Subcutaneous abdominal adipose tissue (tissue), 5 donors: ENCODE measurements around the gene SLC26A1.

ENCODE experiments used
- H3K27ac ChIP-seq: one replicate; pipeline ENCODE4 v1.7.0; 2013; ENCODE audit warnings: low read depth, mild to moderate bottlenecking, inconsistent platforms, low read length, moderate library complexity
- H3K27me3 ChIP-seq, 5 donors: one replicate each; pipeline ENCODE4 v1.7.0; 2013; ENCODE audit warnings: low read length in 5 of 5, inconsistent platforms in 1 of 5; ENCODE audit not compliant: control insufficient read depth in 5 of 5, insufficient read depth in 4 of 5
- H3K36me3 ChIP-seq, 5 donors: one replicate each; pipeline ENCODE4 v1.7.0; 2013; ENCODE audit warnings: low read length in 5 of 5; ENCODE audit not compliant: control insufficient read depth in 5 of 5, insufficient read depth in 5 of 5
- H3K4me1 ChIP-seq, 5 donors: one replicate each; pipeline ENCODE4 v1.7.0; 2013; ENCODE audit warnings: low read length in 5 of 5, mild to moderate bottlenecking in 3 of 5, moderate library complexity in 1 of 5; ENCODE audit not compliant: control insufficient read depth in 5 of 5, insufficient read depth in 5 of 5
- H3K4me3 ChIP-seq, 5 donors: one replicate each; pipeline ENCODE4 v1.7.0; 2013; ENCODE audit warnings: low read length in 5 of 5, low read depth in 1 of 5
- H3K9ac ChIP-seq, 5 donors: one replicate each; pipeline ENCODE4 v1.7.0; 2013; ENCODE audit warnings: low read length in 5 of 5, mild to moderate bottlenecking in 4 of 5, moderate library complexity in 3 of 5
- H3K9me3 ChIP-seq, 5 donors: one replicate each; pipeline ENCODE4 v1.7.0; 2013; ENCODE audit warnings: low read length in 5 of 5; ENCODE audit not compliant: control insufficient read depth in 5 of 5
- donor health status: healthy.
- donor health status: healthy.
- donor health status: healthy.
- donor health status: healthy.
- donor health status: healthy.

The SLC26A1 gene

GRCh38 chr4:1028574-1029220 is 35.5 kb upstream of the SLC26A1 start:
- peaks cover 0 to 37% (median 6%) of the 10 kb centered on the region in 5 donors for H3K27me3 ChIP-seq
- H3K36me3 ChIP-seq = peaks cover 0 to 22% (median 21%) of the 10 kb centered on the region in 5 donors
- peaks cover 0 to 44% (median 5%) of the 10 kb centered on the region in 5 donors for H3K4me1 ChIP-seq
- no peak overlapping the region for H3K27ac ChIP-seq
- H3K9ac ChIP-seq = no peak overlapping the region
- no peaks in the 10 kb centered on the region for H3K9me3 ChIP-seq
- H3K4me3 ChIP-seq = no peak overlapping the region

GRCh38 chr4:1027915-1028238 is 34.7 kb upstream of the SLC26A1 start:
- H3K27ac ChIP-seq = no peak overlapping the region
- H3K9ac ChIP-seq = peak overlapping the region in 1 of 5 donors; percentile 25
- H3K9me3 ChIP-seq = no peaks in the 10 kb centered on the region
- peaks cover 0 to 36% (median 0%) of the 10 kb centered on the region in 5 donors for H3K4me1 ChIP-seq
- H3K27me3 ChIP-seq = peaks cover 0 to 34% (median 6%) of the 10 kb centered on the region in 5 donors
- peaks cover 0 to 23% (median 22%) of the 10 kb centered on the region in 5 donors for H3K36me3 ChIP-seq
- no peak overlapping the region for H3K4me3 ChIP-seq

GRCh38 chr4:1027219-1027914 is 34.2 kb upstream of the SLC26A1 start:
- H3K27me3 ChIP-seq = peaks cover 0 to 29% (median 6%) of the 10 kb centered on the region in 5 donors

GRCh38 chr4:1026115-1026514 is 32.9 kb upstream of the SLC26A1 start:
- H3K4me1 ChIP-seq = peaks cover 0 to 32% (median 0%) of the 10 kb centered on the region in 5 donors
- no peak overlapping the region for H3K4me3 ChIP-seq
- H3K27me3 ChIP-seq = peaks cover 0 to 19% (median 6%) of the 10 kb centered on the region in 5 donors
- H3K9me3 ChIP-seq = no peaks in the 10 kb centered on the region
- no peak overlapping the region for H3K27ac ChIP-seq
- H3K9ac ChIP-seq = no peak overlapping the region
- H3K36me3 ChIP-seq = peaks cover 0 to 27% (median 25%) of the 10 kb centered on the region in 5 donors

More at GRCh38 chr4:1027219-1027914, 34.2 kb upstream of the SLC26A1 start:
- Histone ChIP-seq H3K36me3 (peaks cover 0 to 24% (median 22%) of the 10 kb centered on the region in 5 donors), H3K9ac (peak overlapping the region in 1 of 5 donors; percentile 25), H3K9me3 (no peaks in the 10 kb centered on the region), H3K27ac (no peak overlapping the region), H3K4me3 (no peak overlapping the region), H3K4me1 (peaks cover 0 to 32% (median 0%) of the 10 kb centered on the region in 5 donors)

- Histone ChIP-seq H3K9me3 (no peaks in the 10 kb centered on the region), H3K9ac (no peak overlapping the region), H3K27me3 (peaks cover 0 to 10% (median 5%) of the 10 kb centered on the region in 5 donors), H3K4me3 (no peak overlapping the region), H3K4me1 (peaks cover 0 to 23% (median 0%) of the 10 kb centered on the region in 5 donors), H3K27ac (no peak overlapping the region), H3K36me3 (peaks cover 0 to 27% (median 25%) of the 10 kb centered on the region in 5 donors)
These were observed 31.8 kb upstream of the SLC26A1 start for GRCh38 chr4:1024882-1025545.

GRCh38 chr4:1023895-1024740 is 30.9 kb upstream of the SLC26A1 start:
- peaks cover 0 to 9% (median 0%) of the 10 kb centered on the region in 5 donors for H3K27me3 ChIP-seq
- peaks cover 0 to 27% (median 25%) of the 10 kb centered on the region in 5 donors for H3K36me3 ChIP-seq
- peaks cover 0 to 19% (median 0%) of the 10 kb centered on the region in 5 donors for H3K4me1 ChIP-seq
- H3K27ac ChIP-seq = no peak overlapping the region
- no peak overlapping the region for H3K4me3 ChIP-seq
- no peak overlapping the region for H3K9ac ChIP-seq
- H3K9me3 ChIP-seq = no peaks in the 10 kb centered on the region

GRCh38 chr4:1023075-1023640 is 30.0 kb upstream of the SLC26A1 start:
- Histone ChIP-seq H3K36me3 (peaks cover 0 to 27% (median 25%) of the 10 kb centered on the region in 5 donors), H3K4me3 (no peak overlapping the region), H3K27ac (no peak overlapping the region), H3K9ac (no peak overlapping the region), H3K4me1 (peaks cover 0 to 15% (median 0%) of the 10 kb centered on the region in 5 donors), H3K9me3 (no peaks in the 10 kb centered on the region), H3K27me3 (peaks cover 0 to 3% (median 0%) of the 10 kb centered on the region in 5 donors)

- H3K4me1 ChIP-seq = peaks cover 0 to 11% (median 0%) of the 10 kb centered on the region in 5 donors
- H3K4me3 ChIP-seq = no peak overlapping the region
- no peaks in the 10 kb centered on the region for H3K27me3 ChIP-seq
- H3K9me3 ChIP-seq = no peaks in the 10 kb centered on the region
- peaks cover 0 to 27% (median 25%) of the 10 kb centered on the region in 5 donors for H3K36me3 ChIP-seq
- H3K9ac ChIP-seq = no peak overlapping the region
- H3K27ac ChIP-seq = no peak overlapping the region
These were observed 29.5 kb upstream of the SLC26A1 start for GRCh38 chr4:1022739-1023066.

GRCh38 chr4:1022051-1022738 is 29.0 kb upstream of the SLC26A1 start:
- no peaks in the 10 kb centered on the region for H3K9me3 ChIP-seq

More at GRCh38 chr4:1022051-1022738, 29.0 kb upstream of the SLC26A1 start:
- H3K27ac ChIP-seq = no peak overlapping the region
- H3K9ac ChIP-seq = no peak overlapping the region
- H3K4me3 ChIP-seq = no peak overlapping the region
- H3K4me1 ChIP-seq = peaks cover 0 to 10% (median 0%) of the 10 kb centered on the region in 5 donors
- no peaks in the 10 kb centered on the region for H3K27me3 ChIP-seq
- peaks cover 0 to 29% (median 25%) of the 10 kb centered on the region in 5 donors for H3K36me3 ChIP-seq
